Right lobe of liver (tissue), 4 donors: ENCODE data around the gene LRRC2.

Experiments used
- CTCF ChIP-seq, 4 donors: fragments of 200-600 bp in 3 of 4; fragments of 450-650 bp in 1 of 4; IDR thresholded peaks; one replicate each; pipeline versions ENCODE4 v1.5.1 to v1.8.0; 2016 to 2022; ENCODE audit warnings: antibody characterized with exemption in 4 of 4, mild to moderate bottlenecking in 2 of 4
- POLR2A ChIP-seq: fragments of 450-650 bp; IDR thresholded peaks from one replicate; pipeline ENCODE4 v1.6.1; 2017; ENCODE audit warnings: antibody characterized with exemption, mild to moderate bottlenecking
- donor health status: DM: no; HTN: no; CAD: no.
- donor health status: DM: no; HTN: no; CAD: no.
- donor health status: DM: no; HTN: yes; CAD: no.

- TF ChIP-seq CTCF (IDR thresholded peaks at IDR 0.05) (no peak), POLR2A (no peak)
These were observed 10.3 kb upstream of the LRRC2 start for GRCh38 chr3:46576386-46576785.
